Measurements from ENCODE around the gene RBMS1. TPM values are rescaled to one million over a fixed set of nuclear protein-coding genes. Genes with fewer than 3 reads are reported as not detected.

RBMS1 gene
- total RNA-seq, 1 experiment from 2014 or later, result 77.5 TPM

DNA sequence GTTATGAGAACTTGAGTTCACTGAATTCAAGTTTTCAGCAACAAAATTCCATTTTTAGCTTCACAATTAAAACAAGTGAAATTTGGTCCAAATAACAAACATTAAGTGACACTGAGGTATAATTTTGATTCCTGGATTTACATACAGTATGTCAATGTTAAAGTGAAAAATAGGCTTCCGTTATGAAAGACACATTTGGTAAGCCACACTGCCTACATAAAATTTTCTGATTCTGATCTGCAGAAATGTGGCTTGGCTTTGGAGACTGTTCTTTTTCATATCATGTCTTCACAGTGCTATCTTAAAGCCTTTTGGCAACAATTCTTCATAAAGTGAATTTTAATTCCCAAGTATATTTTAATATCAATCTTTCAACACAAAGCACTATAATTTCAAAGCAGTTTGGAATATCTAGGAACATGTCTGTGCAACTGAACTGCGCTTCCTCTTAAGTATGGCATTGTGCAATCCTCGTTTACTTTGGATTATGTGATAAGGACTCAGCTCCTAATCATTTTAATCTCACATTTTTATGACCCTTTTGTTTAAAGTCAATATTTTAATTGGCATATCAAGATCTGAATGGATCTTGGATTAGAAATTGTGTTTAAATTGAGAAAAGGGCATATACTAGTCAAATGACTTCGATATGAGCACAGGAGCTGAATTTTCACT is 60.0 kb downstream of the RBMS1 start:
- Histone ChIP-seq H3T11ph (ENCODE audit: low read length) (no peak overlapping the region), H3K27me3 (ENCODE audit: insufficient read depth, low read length) (no peaks in the 10 kb centered on the region), H4K5ac (ENCODE audit: insufficient read length, low read depth, low read length) (no peak overlapping the region), H4K20me1 (ENCODE audit: control insufficient read depth, insufficient read depth, insufficient read length) (no peaks in the 10 kb centered on the region), H2AFZ (ENCODE audit: low read length) (no peak overlapping the region), H3K23ac (ENCODE audit: insufficient read length, low read depth, low read length) (no peak overlapping the region), H2BK5ac (ENCODE audit: insufficient read length, low read length) (no peak overlapping the region), H3K14ac (ENCODE audit: insufficient read depth, low read length) (no peak overlapping the region), H3K4me1 (ENCODE audit: insufficient read depth, low read length) (no peaks in the 10 kb centered on the region), H3K27ac (ENCODE audit: insufficient read length, low read depth, low read length) (no peak overlapping the region), H2BK120ac (ENCODE audit: low read depth, low read length, poor library complexity, severe bottlenecking) (no peak overlapping the region), H3K9ac (ENCODE audit: extremely low read depth, insufficient read length, low read length) (no peak overlapping the region), H3K56ac (ENCODE audit: insufficient read length, low read depth, low read length) (no peak overlapping the region), H2BK15ac (ENCODE audit: low read depth, low read length) (no peak overlapping the region), H3K18ac (ENCODE audit: insufficient read length, low read depth, low read length) (no peak overlapping the region), H3K9me3 (ENCODE audit: control insufficient read depth, low read depth, low read length) (peaks cover 6% of the 10 kb centered on the region), H2AK5ac (ENCODE audit: insufficient read length, low read length) (no peak overlapping the region), H2BK20ac (ENCODE audit: low read depth, low read length, poor library complexity, severe bottlenecking) (no peak overlapping the region), H3K79me1 (ENCODE audit: insufficient read depth, low read depth, low read length, poor library complexity, severe bottlenecking) (no peaks in the 10 kb centered on the region), H3K79me2 (ENCODE audit: insufficient read depth, low read length) (no peaks in the 10 kb centered on the region), H4K8ac (replicated peaks; ENCODE audit: insufficient read length, low read depth, low read length) (no peak overlapping the region), H3K23me2 (ENCODE audit: insufficient read length, low read depth, low read length, poor library complexity, severe bottlenecking) (no peaks in the 10 kb centered on the region), H3K4ac (ENCODE audit: low read depth, low read length) (no peak overlapping the region), H2BK12ac (ENCODE audit: insufficient read length, low read depth, low read length) (no peak overlapping the region), H4K91ac (ENCODE audit: insufficient read length, low read depth, low read length) (no peak overlapping the region), H3K4me2 (ENCODE audit: insufficient read depth, insufficient read length, low read length) (no peak overlapping the region)
- Mint-ChIP-seq H3K27ac (no peak overlapping the region), H3K36me3 (ENCODE audit: insufficient read depth in 1 of 3, low read depth in 3 of 3) (peaks cover 10 to 29% (median 20%) of the 10 kb centered on the region in 3 experiments), H3K4me1 (peaks cover 3 to 6% of the 10 kb centered on the region in 2 experiments; a peak in 1 of 4 replicates), H3K27me3 (ENCODE audit: low read depth) (no peaks in the 10 kb centered on the region), H3K9me3 (peaks cover 10 to 15% of the 10 kb centered on the region in 2 experiments), H3K4me3 (no peak overlapping the region)
- WGBS (ENCODE audit: extremely low coverage, insufficient read length, low lambda C conversion rate), result no CpG with 5 or more reads among the region's 4 CpGs
- no peak for DNase-seq
- TF ChIP-seq, protein P1, sequence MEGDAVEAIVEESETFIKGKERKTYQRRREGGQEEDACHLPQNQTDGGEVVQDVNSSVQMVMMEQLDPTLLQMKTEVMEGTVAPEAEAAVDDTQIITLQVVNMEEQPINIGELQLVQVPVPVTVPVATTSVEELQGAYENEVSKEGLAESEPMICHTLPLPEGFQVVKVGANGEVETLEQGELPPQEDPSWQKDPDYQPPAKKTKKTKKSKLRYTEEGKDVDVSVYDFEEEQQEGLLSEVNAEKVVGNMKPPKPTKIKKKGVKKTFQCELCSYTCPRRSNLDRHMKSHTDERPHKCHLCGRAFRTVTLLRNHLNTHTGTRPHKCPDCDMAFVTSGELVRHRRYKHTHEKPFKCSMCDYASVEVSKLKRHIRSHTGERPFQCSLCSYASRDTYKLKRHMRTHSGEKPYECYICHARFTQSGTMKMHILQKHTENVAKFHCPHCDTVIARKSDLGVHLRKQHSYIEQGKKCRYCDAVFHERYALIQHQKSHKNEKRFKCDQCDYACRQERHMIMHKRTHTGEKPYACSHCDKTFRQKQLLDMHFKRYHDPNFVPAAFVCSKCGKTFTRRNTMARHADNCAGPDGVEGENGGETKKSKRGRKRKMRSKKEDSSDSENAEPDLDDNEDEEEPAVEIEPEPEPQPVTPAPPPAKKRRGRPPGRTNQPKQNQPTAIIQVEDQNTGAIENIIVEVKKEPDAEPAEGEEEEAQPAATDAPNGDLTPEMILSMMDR (conservative IDR thresholded peaks at IDR 0.05), result no peak

Data from H9 (cell line).